ENCODE results near the gene MTG2.

DNA sequence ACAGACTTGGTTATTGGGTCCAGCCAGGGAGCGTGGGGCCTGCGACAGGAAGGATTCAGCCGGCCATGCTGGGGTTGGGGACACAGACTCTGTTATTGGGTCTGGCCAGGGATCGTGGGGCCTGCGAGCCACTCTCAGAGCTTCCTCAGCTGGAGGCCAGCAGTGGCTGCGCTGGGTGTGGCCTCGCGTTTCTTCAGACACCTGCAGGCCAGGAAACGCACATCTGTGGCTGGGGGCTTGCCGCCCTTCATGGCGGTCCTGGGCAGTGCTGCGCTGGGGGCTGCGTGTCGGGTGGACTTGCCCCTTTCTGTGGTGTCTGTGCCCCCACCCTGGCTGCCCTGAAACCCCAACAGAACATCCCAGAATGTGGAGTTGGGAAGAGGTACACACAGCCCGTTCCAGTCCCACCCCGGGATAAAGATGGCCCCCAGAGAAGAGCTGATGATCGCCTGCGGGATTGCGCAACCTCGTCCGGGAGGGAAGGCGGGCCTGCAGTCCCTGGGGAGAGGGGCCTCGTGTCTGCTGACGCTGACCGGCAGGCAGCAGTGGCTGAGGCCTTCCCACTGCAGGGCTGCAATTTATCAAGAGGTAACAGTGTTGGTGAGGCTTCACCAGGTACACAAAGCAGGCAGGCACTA, 16.9 kb upstream of the MTG2 start:
- TF ChIP-seq, protein P1, sequence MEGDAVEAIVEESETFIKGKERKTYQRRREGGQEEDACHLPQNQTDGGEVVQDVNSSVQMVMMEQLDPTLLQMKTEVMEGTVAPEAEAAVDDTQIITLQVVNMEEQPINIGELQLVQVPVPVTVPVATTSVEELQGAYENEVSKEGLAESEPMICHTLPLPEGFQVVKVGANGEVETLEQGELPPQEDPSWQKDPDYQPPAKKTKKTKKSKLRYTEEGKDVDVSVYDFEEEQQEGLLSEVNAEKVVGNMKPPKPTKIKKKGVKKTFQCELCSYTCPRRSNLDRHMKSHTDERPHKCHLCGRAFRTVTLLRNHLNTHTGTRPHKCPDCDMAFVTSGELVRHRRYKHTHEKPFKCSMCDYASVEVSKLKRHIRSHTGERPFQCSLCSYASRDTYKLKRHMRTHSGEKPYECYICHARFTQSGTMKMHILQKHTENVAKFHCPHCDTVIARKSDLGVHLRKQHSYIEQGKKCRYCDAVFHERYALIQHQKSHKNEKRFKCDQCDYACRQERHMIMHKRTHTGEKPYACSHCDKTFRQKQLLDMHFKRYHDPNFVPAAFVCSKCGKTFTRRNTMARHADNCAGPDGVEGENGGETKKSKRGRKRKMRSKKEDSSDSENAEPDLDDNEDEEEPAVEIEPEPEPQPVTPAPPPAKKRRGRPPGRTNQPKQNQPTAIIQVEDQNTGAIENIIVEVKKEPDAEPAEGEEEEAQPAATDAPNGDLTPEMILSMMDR (IDR thresholded peaks at IDR 0.05; ENCODE audit: low read depth, low read length, missing input control) = no peak
- no peak for TF ChIP-seq JUND (IDR thresholded peaks at IDR 0.05)
- no peak for TF ChIP-seq RAD21 (IDR thresholded peaks at IDR 0.05)

All from liver (tissue), 3 donors.